ENCODE measurements around the gene KCNE4.

- TF ChIP-seq, protein P1, sequence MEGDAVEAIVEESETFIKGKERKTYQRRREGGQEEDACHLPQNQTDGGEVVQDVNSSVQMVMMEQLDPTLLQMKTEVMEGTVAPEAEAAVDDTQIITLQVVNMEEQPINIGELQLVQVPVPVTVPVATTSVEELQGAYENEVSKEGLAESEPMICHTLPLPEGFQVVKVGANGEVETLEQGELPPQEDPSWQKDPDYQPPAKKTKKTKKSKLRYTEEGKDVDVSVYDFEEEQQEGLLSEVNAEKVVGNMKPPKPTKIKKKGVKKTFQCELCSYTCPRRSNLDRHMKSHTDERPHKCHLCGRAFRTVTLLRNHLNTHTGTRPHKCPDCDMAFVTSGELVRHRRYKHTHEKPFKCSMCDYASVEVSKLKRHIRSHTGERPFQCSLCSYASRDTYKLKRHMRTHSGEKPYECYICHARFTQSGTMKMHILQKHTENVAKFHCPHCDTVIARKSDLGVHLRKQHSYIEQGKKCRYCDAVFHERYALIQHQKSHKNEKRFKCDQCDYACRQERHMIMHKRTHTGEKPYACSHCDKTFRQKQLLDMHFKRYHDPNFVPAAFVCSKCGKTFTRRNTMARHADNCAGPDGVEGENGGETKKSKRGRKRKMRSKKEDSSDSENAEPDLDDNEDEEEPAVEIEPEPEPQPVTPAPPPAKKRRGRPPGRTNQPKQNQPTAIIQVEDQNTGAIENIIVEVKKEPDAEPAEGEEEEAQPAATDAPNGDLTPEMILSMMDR (conservative IDR thresholded peaks at IDR 0.05; ENCODE audit: low read depth in 2 of 2), result no peak
- no peak for TF ChIP-seq POLR2AphosphoS5 (IDR thresholded peaks at IDR 0.05; ENCODE audit: low read depth)
Observed at GRCh38 chr2:223055140-223055539, 3.1 kb downstream of the KCNE4 start.

Measured in GM23338 (cell line).